GM21786 (cell line): Measurements from ENCODE around the gene CDH9.
"Not testable (repeated sequence)": the region's sequence is repeated elsewhere in the genome, so short reads cannot be mapped to it uniquely, and the experiment has no call there.

Experiments used
- ATAC-seq: cut with Tn5 transposase; IDR thresholded peaks from one replicate; pipeline ENCODE4 v1.9.1; 2021; ENCODE audit not compliant: unreplicated experiment

The CDH9 gene

GRCh38 chr5:26948921-26949320 is 89.5 kb downstream of the CDH9 start:
- ATAC-seq = no peak

- no peak for ATAC-seq
Measured at GRCh38 chr5:26945901-26946300, 92.5 kb downstream of the CDH9 start.

- ATAC-seq = no peak
Measured at GRCh38 chr5:26942481-26942880, 95.9 kb downstream of the CDH9 start.

GRCh38 chr5:26940994-26941393 is 97.4 kb downstream of the CDH9 start:
- ATAC-seq = no peak

- ATAC-seq = no peak
Measured at GRCh38 chr5:26932238-26932637, 106.1 kb downstream of the CDH9 start.

- ATAC-seq = no peak
Measured at GRCh38 chr5:26921439-26921838, 116.9 kb downstream of the CDH9 start.

- no peak for ATAC-seq
Measured at GRCh38 chr5:26903469-26903868, 134.9 kb downstream of the CDH9 start.

- ATAC-seq = no peak
Measured at GRCh38 chr5:26894719-26895263, 143.6 kb downstream of the CDH9 start.

- no peak for ATAC-seq
Measured at GRCh38 chr5:26893078-26893477, 145.3 kb downstream of the CDH9 start.

- ATAC-seq = no peak
Measured at GRCh38 chr5:26889815-26890214, 148.6 kb downstream of the CDH9 start.

GRCh38 chr5:26884481-26884880 is 153.9 kb downstream of the CDH9 start:
- no peak for ATAC-seq

GRCh38 chr5:26883375-26883774 is 155.0 kb downstream of the CDH9 start:
- no peak for ATAC-seq

GRCh38 chr5:26881901-26882300 is 156.5 kb downstream of the CDH9 start:
- ATAC-seq = no peak

GRCh38 chr5:26877154-26877553 is 161.2 kb downstream of the CDH9 start:
- ATAC-seq = no peak

- ATAC-seq = no peak
Measured at GRCh38 chr5:26872337-26872736, 166.0 kb downstream of the CDH9 start.

- ATAC-seq = no peak
Measured at GRCh38 chr5:26869781-26870180, 168.6 kb downstream of the CDH9 start.

GRCh38 chr5:26868504-26868903 is 169.9 kb downstream of the CDH9 start:
- ATAC-seq = no peak

- ATAC-seq = no peak
Measured at GRCh38 chr5:26864061-26864460, 174.3 kb downstream of the CDH9 start.

GRCh38 chr5:26856238-26856637 is 182.1 kb downstream of the CDH9 start:
- ATAC-seq = no peak

- not testable (repeated sequence) for ATAC-seq
Measured at GRCh38 chr5:26852450-26852849, 185.9 kb downstream of the CDH9 start.

GRCh38 chr5:26847041-26847736 is 191.2 kb downstream of the CDH9 start:
- no peak for ATAC-seq

- ATAC-seq = no peak
Measured at GRCh38 chr5:26843677-26844076, 194.7 kb downstream of the CDH9 start.

GRCh38 chr5:26833596-26833995 is 204.8 kb downstream of the CDH9 start:
- no peak for ATAC-seq
